Common myeloid progenitor, CD34-positive (primary cell): ENCODE measurements around the gene NCAPH2.

Experiments used
- CTCF ChIA-PET: fragments of 350-600 bp; sonication (Branson Sonifier 250); formaldehyde crosslinking; loops from one replicate; lab custom pipeline; 2021; ENCODE audit warnings: antibody characterized with exemption; lab: Charles Lee
- POLR2A ChIA-PET: fragments of 350-600 bp; sonication (Branson Sonifier 250); formaldehyde crosslinking; loops from one replicate; lab custom pipeline; 2021; ENCODE audit warnings: antibody characterized with exemption; lab: Charles Lee
- DNase-seq, 3 donors: peaks; one replicate each; pipeline versions ENCODE4 v3.0.0 to v3.0.0-alpha.2; 2013
- H3K27ac ChIP-seq, 2 experiments: 1 replicate in 1 of 2; 2 replicates in 1 of 2; pipeline ENCODE4 v1.7.0; 2013; ENCODE audit warnings: inconsistent platforms in 2 of 2, low read length in 2 of 2, mild to moderate bottlenecking in 2 of 2, low read depth in 1 of 2, moderate library complexity in 1 of 2; ENCODE audit not compliant: severe bottlenecking in 2 of 2, insufficient read depth in 1 of 2, poor library complexity in 1 of 2
- H3K27me3 ChIP-seq, 5 experiments: replicated peaks in 2 of 5; 1 replicate in 3 of 5; 2 replicates in 2 of 5; pipeline versions ENCODE4 v1.6.1 to v1.7.0; 2013; ENCODE audit warnings: low read length in 4 of 5, mild to moderate bottlenecking in 2 of 5, moderate library complexity in 2 of 5, inconsistent platforms in 1 of 5; ENCODE audit not compliant: insufficient read depth in 5 of 5, control insufficient read depth in 4 of 5
- H3K36me3 ChIP-seq, 4 experiments: 1 replicate in 2 of 4; 2 replicates in 2 of 4; pipeline versions ENCODE4 v1.6.1 to v1.7.0; 2013; ENCODE audit warnings: low read length in 3 of 4, control low read depth in 1 of 4, mild to moderate bottlenecking in 1 of 4; ENCODE audit not compliant: control insufficient read depth in 4 of 4, insufficient read depth in 4 of 4
- H3K4me1 ChIP-seq, 4 experiments: 1 replicate in 3 of 4; 2 replicates in 1 of 4; pipeline versions ENCODE4 v1.6.1 to v1.7.1; 2013; ENCODE audit warnings: low read length in 3 of 4, mild to moderate bottlenecking in 3 of 4, control low read depth in 1 of 4, inconsistent platforms in 1 of 4, moderate library complexity in 1 of 4; ENCODE audit not compliant: control insufficient read depth in 4 of 4, insufficient read depth in 4 of 4; ENCODE audit errors: control extremely low read depth in 1 of 4
- H3K4me3 ChIP-seq, 7 experiments: 1 replicate in 4 of 7; 2 replicates in 3 of 7; pipeline versions ENCODE4 v1.5.1 to v1.7.0; 2013; ENCODE audit warnings: mild to moderate bottlenecking in 7 of 7, low read length in 6 of 7, moderate library complexity in 6 of 7, inconsistent platforms in 2 of 7, low read depth in 2 of 7, control low read depth in 1 of 7; ENCODE audit not compliant: insufficient read depth in 4 of 7, control insufficient read depth in 1 of 7; ENCODE audit errors: extremely low read depth in 1 of 7
- H3K9me3 ChIP-seq, 5 experiments: 1 replicate in 4 of 5; 2 replicates in 1 of 5; pipeline versions ENCODE4 v1.6.1 to v1.7.1; 2013; ENCODE audit warnings: low read length in 4 of 5, mild to moderate bottlenecking in 2 of 5, inconsistent platforms in 1 of 5, low read depth in 1 of 5, moderate library complexity in 1 of 5; ENCODE audit not compliant: control insufficient read depth in 4 of 5, insufficient read depth in 2 of 5; ENCODE audit errors: control extremely low read depth in 1 of 5
- WGBS: methylation state at CpG from one replicate; pipeline ENCODE4 v1.1.5; 2013; ENCODE audit not compliant: insufficient coverage; 5-methylcytosine and 5-hydroxymethylcytosine counted together

The NCAPH2 gene

GRCh38 chr22:50570861-50571260 lies 62.8 kb downstream of the NCAPH2 start:
- Histone ChIP-seq H3K36me3 (peaks cover 0 to 63% (median 26%) of the 10 kb centered on the region in 4 experiments), H3K9me3 (no peaks in the 10 kb centered on the region), H3K4me1 (no peaks in the 10 kb centered on the region), H3K4me3 (no peak overlapping the region), H3K27me3 (no peaks in the 10 kb centered on the region), H3K27ac (no peak overlapping the region)
- POLR2A ChIA-PET = no interaction called here
- 98% methylated on average over 12 of the region's 12 CpGs for WGBS
- CTCF ChIA-PET = interaction anchor here (1.0 to 3.0 kb wide), 3 partner anchors 7 to 50 kb away, joined by 3 to 14 read pairs (median 4); partner anchors contain the start of gene SYCE3
- no peak for DNase-seq

GRCh38 chr22:50571264-50572175 lies 63.5 kb downstream of the NCAPH2 start:
- Histone ChIP-seq H3K4me1 (no peaks in the 10 kb centered on the region), H3K36me3 (peaks cover 0 to 66% (median 26%) of the 10 kb centered on the region in 4 experiments), H3K4me3 (no peak overlapping the region), H3K27me3 (no peaks in the 10 kb centered on the region), H3K9me3 (no peaks in the 10 kb centered on the region), H3K27ac (no peak overlapping the region)
- WGBS = 97% methylated on average over 26 of the region's 26 CpGs
- DNase-seq = no peak
- ChIA-PET CTCF (interaction anchor here (1.0 to 3.0 kb wide), 4 partner anchors 8 to 49 kb away, joined by 3 to 14 read pairs (median 4); partner anchors contain the start of gene SYCE3), POLR2A (no interaction called here)

GRCh38 chr22:50572965-50573364 lies 64.9 kb downstream of the NCAPH2 start:
- H3K27me3 ChIP-seq = no peaks in the 10 kb centered on the region
- H3K36me3 ChIP-seq = peaks cover 0 to 70% (median 24%) of the 10 kb centered on the region in 4 experiments
- CTCF ChIA-PET = interaction anchor here (0.8 to 3.0 kb wide), 3 partner anchors 10 to 51 kb away, joined by 3 to 14 read pairs (median 3); partner anchors contain the start of gene SYCE3
- H3K4me3 ChIP-seq = no peak overlapping the region
- H3K27ac ChIP-seq = no peak overlapping the region
- POLR2A ChIA-PET = interaction anchor here (1.1 kb wide), 1 partner anchor 36 kb away, joined by 4 read pairs; no protein-coding TSS in a partner anchor
- 99% methylated on average over 11 of the region's 11 CpGs for WGBS
- no peaks in the 10 kb centered on the region for H3K9me3 ChIP-seq
- DNase-seq = no peak
- peaks cover 0 to 6% (median 4%) of the 10 kb centered on the region in 4 experiments for H3K4me1 ChIP-seq

GRCh38 chr22:50573491-50574382 lies 65.7 kb downstream of the NCAPH2 start:
- H3K27ac ChIP-seq = no peak overlapping the region
- no peak overlapping the region for H3K4me3 ChIP-seq
- ChIA-PET POLR2A (interaction anchor here (1.1 kb wide), 1 partner anchor 35 kb away, joined by 4 read pairs; no protein-coding TSS in a partner anchor), CTCF (interaction anchor here (2.7 to 3.0 kb wide), 2 partner anchors 10 to 18 kb away, joined by 11 to 14 read pairs; partner anchors contain the start of gene SYCE3)
- peaks cover 0 to 2% (median 0%) of the 10 kb centered on the region in 5 experiments for H3K27me3 ChIP-seq
- no peak for DNase-seq
- WGBS = 97% methylated on average over 24 of the region's 26 CpGs
- peaks cover 0 to 14% (median 7%) of the 10 kb centered on the region in 4 experiments for H3K4me1 ChIP-seq
- peaks cover 0 to 71% (median 23%) of the 10 kb centered on the region in 4 experiments for H3K36me3 ChIP-seq
- H3K9me3 ChIP-seq = no peaks in the 10 kb centered on the region

GRCh38 chr22:50574383-50574755 lies 66.3 kb downstream of the NCAPH2 start:
- Histone ChIP-seq H3K4me1 (peaks cover 0 to 17% (median 7%) of the 10 kb centered on the region in 4 experiments), H3K4me3 (no peak overlapping the region), H3K9me3 (no peaks in the 10 kb centered on the region), H3K27ac (no peak overlapping the region), H3K36me3 (peaks cover 0 to 71% (median 23%) of the 10 kb centered on the region in 4 experiments), H3K27me3 (peaks cover 0 to 3% (median 0%) of the 10 kb centered on the region in 5 experiments)
- ChIA-PET CTCF (interaction anchor here (0.8 to 4.9 kb wide), 4 partner anchors 10 to 124 kb away, joined by 3 to 42 read pairs (median 7); partner anchors contain the start of gene SYCE3), POLR2A (no interaction called here)
- no peak for DNase-seq
- WGBS = 100% methylated on average over 10 of the region's 11 CpGs
